Psoas muscle (tissue), 8 donors: ENCODE results near the gene KLF13. TPM values are rescaled to one million over a fixed set of nuclear protein-coding genes. Genes with fewer than 3 reads are reported as not detected.

Experiments used
- ATAC-seq, 4 donors: fragments of 200-7000 bp; cut with Tn5 transposase; one replicate each; pipeline ENCODE4 v1.9.1; 2020; ENCODE audit warnings: moderate library complexity in 3 of 4, mild to moderate bottlenecking in 2 of 4
- DNase-seq, 2 donors: peaks; one replicate each; pipeline ENCODE4 v3.0.0-alpha.2; 2020
- H3K27ac ChIP-seq: fragments of 200-600 bp; one replicate; pipeline ENCODE4 v1.8.0; 2022
- H3K27me3 ChIP-seq, 3 donors: fragments of 200-600 bp in 1 of 3; one replicate each; pipeline versions ENCODE4 v1.6.1 to v1.8.0; 2013 to 2022; ENCODE audit warnings: low read length in 2 of 3, mild to moderate bottlenecking in 2 of 3, moderate library complexity in 1 of 3; ENCODE audit not compliant: insufficient read depth in 3 of 3
- H3K36me3 ChIP-seq, 2 donors: fragments of 200-600 bp in 1 of 2; one replicate each; pipeline versions ENCODE4 v1.6.1 to v1.8.0; 2013 to 2022; ENCODE audit warnings: low read depth in 1 of 2, mild to moderate bottlenecking in 1 of 2, moderate library complexity in 1 of 2; ENCODE audit not compliant: insufficient read depth in 1 of 2
- H3K4me1 ChIP-seq: fragments of 200-600 bp; one replicate; pipeline ENCODE4 v1.8.0; 2022
- H3K4me3 ChIP-seq: fragments of 200-600 bp; one replicate; pipeline ENCODE4 v1.8.0; 2022; ENCODE audit warnings: mild to moderate bottlenecking
- H3K9me3 ChIP-seq: fragments of 200-600 bp; one replicate; pipeline ENCODE4 v1.8.0; 2022
- CTCF ChIP-seq: fragments of 200-600 bp; IDR thresholded peaks from one replicate; pipeline ENCODE4 v1.8.0; 2022; ENCODE audit warnings: antibody characterized with exemption
- WGBS, 3 donors: extraction: QIAGEN DNeasy Blood & Tissue Kit; methylation state at CpG; one replicate each; pipeline versions ENCODE4 v1.1.6 to v1.1.7; 2013; 5-methylcytosine and 5-hydroxymethylcytosine counted together
- intact Hi-C, 2 donors: fragments of 100-400 bp; cut with DNase I; formaldehyde crosslinking; loops; one replicate each; pipeline versions ENCODE4 v1.11.0 to v1.14.2; 2022
- polyA plus RNA-seq, 3 donors: library from polyadenylated mRNA; stranded (reverse); fragments of 200-250 nt; gene quantifications; one replicate each; pipeline ENCODE4 v1.2.3, GENCODE V29; 2013
- total RNA-seq, 4 donors: library from RNA; stranded (reverse); fragmentation: NEBNext Ultra II Directional in 2 of 4; extraction: Animal tissue kit (Norgen Biotek cat#: 25700) in 2 of 4; gene quantifications; one replicate each; pipeline versions ENCODE4 v1.2.1 to v1.2.4, GENCODE V29; 2021 to 2023
- donor health status: healthy with polysubstance abuse.
- donor health status: DM: no; HTN: no; CAD: no; lungs with moderate emphysema.
- donor health status: Bipolar disorder and iron deficiency.
- donor health status: healthy.
- donor health status: DM: yes; HTN: yes; CAD: no.
- donor health status: DM: no; HTN: no; CAD: no.
- donor health status: DM: no; HTN: no; CAD: no.
- donor health status: DM: yes; HTN: yes; CAD: no.

The KLF13 gene
- total and polyA plus RNA-seq, 7 donors = 11.9 to 45.6 (median 24.5) TPM

GRCh38 chr15:31305375-31305774 lies 21.3 kb upstream of the KLF13 start:
- H3K27ac ChIP-seq = no peak overlapping the region
- no peak for DNase-seq
- no peak for ATAC-seq
- intact Hi-C loops = loop anchor here in 1 of 2 donors (5.0 kb wide), 1 partner anchor 98 kb away; no protein-coding TSS in a partner anchor
- H3K27me3 ChIP-seq = peaks cover 0 to 12% (median 3%) of the 10 kb centered on the region in 3 donors
- no peak overlapping the region for H3K4me3 ChIP-seq
- TF ChIP-seq CTCF = no peak
- no peaks in the 10 kb centered on the region for H3K36me3 ChIP-seq
- no peaks in the 10 kb centered on the region for H3K9me3 ChIP-seq
- WGBS, 3 donors = 90 to 96% (median 91%) methylated on average over 2 of the region's 2 CpGs
- no peaks in the 10 kb centered on the region for H3K4me1 ChIP-seq

DNA sequence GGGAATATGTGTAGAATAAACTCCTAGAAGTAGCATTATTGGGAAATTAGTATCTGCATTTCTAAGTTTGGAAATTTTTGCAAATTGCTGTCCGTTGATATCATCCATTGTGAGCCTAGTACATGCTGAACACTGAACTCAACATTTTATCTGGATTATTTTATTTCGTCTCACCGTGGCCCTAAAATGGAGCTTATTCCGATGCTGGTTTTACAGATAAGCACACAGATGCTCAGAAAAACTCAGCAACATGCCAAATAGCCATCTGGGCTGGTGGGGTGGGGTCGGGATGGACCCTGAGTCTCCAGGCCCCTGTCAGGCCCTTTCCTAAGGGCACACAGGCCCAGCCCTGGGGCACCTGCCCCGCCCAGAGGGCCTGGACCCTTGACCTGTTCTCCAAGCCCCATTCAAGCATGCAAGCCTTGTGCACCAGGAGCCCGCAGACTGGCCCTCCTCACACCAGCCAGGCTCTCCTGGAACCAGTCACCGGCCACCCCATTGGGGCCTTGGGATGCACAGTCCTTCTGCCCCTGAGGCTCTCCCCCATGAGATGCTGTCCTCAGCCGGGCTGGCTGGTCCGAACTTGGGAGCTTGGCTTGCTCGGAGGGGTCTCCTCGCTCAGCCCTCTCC lies 20.7 kb upstream of the KLF13 start:
- no peak for DNase-seq
- intact Hi-C loops = loop anchor here in 1 of 2 donors (5.0 kb wide), 1 partner anchor 99 kb away; no protein-coding TSS in a partner anchor
- H3K27me3 ChIP-seq = peaks cover 0 to 12% (median 3%) of the 10 kb centered on the region in 3 donors
- 86 to 91% (median 90%) methylated on average over 12 of the region's 12 CpGs for WGBS, 3 donors
- ATAC-seq = no peak
- H3K9me3 ChIP-seq = no peaks in the 10 kb centered on the region
- H3K4me3 ChIP-seq = no peak overlapping the region
- no peak overlapping the region for H3K27ac ChIP-seq
- no peaks in the 10 kb centered on the region for H3K4me1 ChIP-seq
- TF ChIP-seq CTCF = no peak
- H3K36me3 ChIP-seq = no peaks in the 10 kb centered on the region

DNA sequence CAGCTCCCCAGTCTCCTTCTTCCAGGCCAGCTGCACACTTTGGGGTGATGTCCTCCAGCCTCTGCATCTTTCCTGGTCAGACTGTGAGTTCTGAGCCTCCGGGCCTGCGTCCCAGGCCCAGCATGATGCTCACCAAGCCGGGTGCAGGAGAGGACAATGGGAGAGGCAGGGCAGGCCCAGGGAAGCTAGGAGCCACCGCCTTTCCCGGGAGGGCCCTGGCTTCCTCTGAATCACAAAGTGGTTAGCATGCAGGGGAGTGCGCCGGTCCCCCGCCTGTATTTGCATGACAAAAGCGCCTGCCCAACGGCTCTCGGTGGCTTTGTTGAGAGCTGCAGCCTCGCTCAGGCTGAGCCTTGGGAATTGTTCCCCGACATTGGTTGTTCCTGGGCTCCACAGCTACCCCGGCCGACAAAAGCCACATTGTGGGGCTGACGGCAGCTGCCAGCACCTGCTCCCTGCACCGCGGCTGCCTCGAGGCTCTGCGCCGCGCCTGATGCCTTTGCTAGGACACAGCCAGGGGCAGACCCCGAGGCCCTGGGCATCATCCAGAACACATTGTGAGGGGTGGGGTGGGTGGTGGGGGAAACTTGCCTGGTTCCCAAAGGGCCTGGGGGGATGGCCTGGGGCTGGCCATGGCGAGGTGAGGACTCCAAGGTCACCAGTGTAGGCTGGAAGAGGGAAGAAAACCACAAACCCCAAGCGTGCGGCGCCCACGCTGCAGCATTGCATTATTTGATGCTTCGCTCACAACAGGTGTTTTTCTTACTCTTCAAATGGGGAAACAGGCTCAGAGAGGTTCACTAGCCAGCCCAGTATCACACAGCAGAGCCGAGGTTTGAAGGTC lies 20.0 kb upstream of the KLF13 start:
- Histone ChIP-seq H3K27ac (no peak overlapping the region), H3K9me3 (no peaks in the 10 kb centered on the region), H3K27me3 (peaks cover 0 to 12% (median 3%) of the 10 kb centered on the region in 3 donors), H3K4me3 (no peak overlapping the region), H3K4me1 (no peaks in the 10 kb centered on the region), H3K36me3 (no peaks in the 10 kb centered on the region)
- peak in 1 of 2 donors; percentile 57 for DNase-seq
- WGBS, 3 donors = 40 to 54% (median 47%) methylated on average over 30 of the region's 30 CpGs
- TF ChIP-seq CTCF = no peak
- peak in 2 of 4 donors; percentile 43 to 62 for ATAC-seq
- intact Hi-C loops = loop anchor here in 1 of 2 donors (5.0 kb wide), 1 partner anchor 99 kb away; no protein-coding TSS in a partner anchor

GRCh38 chr15:31307270-31308184 lies 19.1 kb upstream of the KLF13 start:
- 80 to 85% (median 84%) methylated on average over 20 of the region's 20 CpGs for WGBS, 3 donors
- H3K27me3 ChIP-seq = peaks cover 0 to 12% (median 3%) of the 10 kb centered on the region in 3 donors
- H3K9me3 ChIP-seq = no peaks in the 10 kb centered on the region
- DNase-seq = no peak
- no peak for ATAC-seq
- intact Hi-C loops = loop anchor here in 1 of 2 donors (5.0 kb wide), 1 partner anchor 100 kb away; no protein-coding TSS in a partner anchor
- no peaks in the 10 kb centered on the region for H3K4me1 ChIP-seq
- H3K27ac ChIP-seq = no peak overlapping the region
- H3K4me3 ChIP-seq = no peak overlapping the region
- no peaks in the 10 kb centered on the region for H3K36me3 ChIP-seq
- no peak for TF ChIP-seq CTCF
